IMR-90 (cell line): ENCODE measurements around the gene SFPQ. TPM values are rescaled to one million over a fixed set of nuclear protein-coding genes. Genes with fewer than 3 reads are reported as not detected.
A peak's percentile ranks its signal among the peaks of the same experiment; 100 is the strongest.

Source experiments
- ATAC-seq: fragments of 200-7000 bp; cut with Tn5 transposase; 2 replicates; pipeline ENCODE4 v1.9.1; 2020; ENCODE audit warnings: low read depth, mild to moderate bottlenecking, moderate library complexity
- BruUV-seq: library from RNA; stranded (reverse); fragments of 400-500 nt; replicated peaks from 2 replicates; lab custom pipeline; 2021; lab: Mats Ljungman, UMichigan
- CTCF ChIA-PET: fragments of 300-600 bp; formaldehyde crosslinking; extraction: SDS; loops from one replicate; lab custom pipeline; 2021; ENCODE audit warnings: antibody characterized with exemption; lab: Yijun Ruan, JAX
- POLR2A ChIA-PET: fragments of 300-600 bp; sonication (Branson Sonifier 250); formaldehyde crosslinking; loops from one replicate; lab custom pipeline; 2022; ENCODE audit warnings: antibody characterized with exemption; ENCODE audit not compliant: unreplicated experiment; lab: Charles Lee
- DNase-seq: peaks from one replicate; pipeline ENCODE4 v3.0.0; 2013
- H2AFZ ChIP-seq: replicated peaks from 2 replicates; pipeline ENCODE3; 2013; ENCODE audit warnings: low read length, mild to moderate bottlenecking; ENCODE audit not compliant: poor library complexity
- H2AK5ac ChIP-seq: 2 replicates; pipeline ENCODE4 v1.6.1; 2013; ENCODE audit warnings: low read depth, low read length, inconsistent platforms
- H2AK9ac ChIP-seq: replicated peaks from 2 replicates; pipeline ENCODE3; 2013; ENCODE audit warnings: mild to moderate bottlenecking, low read depth, low read length, moderate library complexity; ENCODE audit not compliant: poor library complexity
- H2BK120ac ChIP-seq: 2 replicates; pipeline ENCODE4 v1.6.1; 2013; ENCODE audit warnings: low read depth, low read length, inconsistent platforms
- H2BK15ac ChIP-seq: 3 replicates; pipeline ENCODE4 v1.6.1; 2013; ENCODE audit warnings: low read depth, low read length, inconsistent platforms
- H2BK20ac ChIP-seq: 2 replicates; pipeline ENCODE4 v1.6.1; 2013; ENCODE audit warnings: low read depth, mild to moderate bottlenecking, inconsistent platforms, low read length, moderate library complexity
- H2BK5ac ChIP-seq: 2 replicates; pipeline ENCODE4 v1.6.1; 2013; ENCODE audit warnings: mild to moderate bottlenecking, low read depth, low read length, inconsistent platforms; ENCODE audit not compliant: poor library complexity, severe bottlenecking
- H3K14ac ChIP-seq: replicated peaks from 2 replicates; pipeline ENCODE4 v1.6.1; 2013; ENCODE audit warnings: low read depth, low read length, inconsistent platforms
- H3K18ac ChIP-seq: 2 replicates; pipeline ENCODE4 v1.6.1; 2013; ENCODE audit warnings: low read depth, low read length, control low read depth
- H3K23ac ChIP-seq: 2 replicates; pipeline ENCODE4 v1.6.1; 2013; ENCODE audit warnings: low read depth, low read length, inconsistent platforms
- H3K27ac ChIP-seq: 2 replicates; pipeline ENCODE4 v1.5.1; 2013; ENCODE audit warnings: mild to moderate bottlenecking, control low read depth, low read length; ENCODE audit not compliant: insufficient read depth
- H3K27me3 ChIP-seq: 2 replicates; pipeline ENCODE4 v1.6.1; 2013; ENCODE audit warnings: low read length; ENCODE audit not compliant: control insufficient read depth, insufficient read depth
- H3K36me3 ChIP-seq: 2 replicates; pipeline ENCODE4 v1.6.1; 2013; ENCODE audit warnings: low read length, mixed read lengths; ENCODE audit not compliant: control insufficient read depth, insufficient read depth
- H3K4ac ChIP-seq: 2 replicates; pipeline ENCODE4 v1.6.1; 2013; ENCODE audit warnings: low read depth, low read length, inconsistent platforms
- H3K4me1 ChIP-seq: 2 replicates; pipeline ENCODE4 v1.6.1; 2013; ENCODE audit warnings: low read length, mixed read lengths; ENCODE audit not compliant: control insufficient read depth, insufficient read depth
- H3K4me2 ChIP-seq: 2 replicates; pipeline ENCODE4 v1.6.1; 2013; ENCODE audit warnings: low read depth, mild to moderate bottlenecking, control low read depth, low read length, moderate library complexity
- H3K4me3 ChIP-seq: 2 replicates; pipeline ENCODE4 v1.5.1; 2013; ENCODE audit warnings: low read depth, mild to moderate bottlenecking, control low read depth, low read length, moderate library complexity; ENCODE audit not compliant: insufficient read depth
- H3K56ac ChIP-seq: 2 replicates; pipeline ENCODE4 v1.6.1; 2013; ENCODE audit warnings: low read length, inconsistent platforms; ENCODE audit not compliant: insufficient read depth; ENCODE audit errors: extremely low read depth
- H3K79me1 ChIP-seq, 2 experiments: 2 replicates each; pipeline ENCODE4 v1.6.1; 2013; ENCODE audit warnings: low read length in 2 of 2, inconsistent platforms in 1 of 2, low read depth in 1 of 2
- H3K9ac ChIP-seq: 2 replicates; pipeline ENCODE4 v1.6.1; 2013; ENCODE audit warnings: low read depth, low read length, control low read depth
- H3K9me1 ChIP-seq: 2 replicates; pipeline ENCODE4 v1.6.1; 2013; ENCODE audit warnings: low read length, inconsistent platforms; ENCODE audit not compliant: insufficient read depth
- H3K9me3 ChIP-seq: 2 replicates; pipeline ENCODE4 v1.6.1; 2013; ENCODE audit warnings: low read length; ENCODE audit not compliant: control insufficient read depth, insufficient read depth
- H4K20me1 ChIP-seq: 2 replicates; pipeline ENCODE4 v1.6.1; 2013; ENCODE audit warnings: low read length, inconsistent platforms; ENCODE audit not compliant: insufficient read depth
- H4K5ac ChIP-seq: 2 replicates; pipeline ENCODE4 v1.6.1; 2013; ENCODE audit warnings: mild to moderate bottlenecking, low read depth, low read length, control low read depth
- H4K8ac ChIP-seq, 2 experiments: 2 replicates each; pipeline ENCODE4 v1.6.1; 2013; ENCODE audit warnings: low read depth in 2 of 2, low read length in 2 of 2, control low read depth in 1 of 2, inconsistent platforms in 1 of 2
- H4K91ac ChIP-seq: 2 replicates; pipeline ENCODE4 v1.6.1; 2013; ENCODE audit warnings: low read depth, low read length, inconsistent platforms; ENCODE audit not compliant: insufficient read depth
- CEBPB ChIP-seq: IDR thresholded peaks from 2 replicates; pipeline ENCODE4 v1.6.1; 2012; ENCODE audit warnings: low read depth, low read length, improper control_type of control experiment
- ELK1 ChIP-seq: fragments of 150-350 bp; IDR thresholded peaks from 2 replicates; pipeline ENCODE4 v1.6.1; 2016; ENCODE audit warnings: low read depth, mild to moderate bottlenecking, low read length, moderate library complexity, borderline replicate concordance
- NFE2L2 ChIP-seq: fragments of 150-350 bp; IDR thresholded peaks from 2 replicates; pipeline ENCODE4 v1.6.1; 2016; ENCODE audit warnings: low read depth, mild to moderate bottlenecking, low read length
- RAD21 ChIP-seq: IDR thresholded peaks from 2 replicates; pipeline ENCODE4 v1.6.1; 2012; ENCODE audit warnings: low read length, improper control_type of control experiment
- SMC3 ChIP-seq: fragments of 150-350 bp; IDR thresholded peaks from 2 replicates; pipeline ENCODE4 v1.6.1; 2016; ENCODE audit warnings: low read depth, mild to moderate bottlenecking, antibody characterized with exemption, low read length, moderate library complexity
- USF2 ChIP-seq: fragments of 150-350 bp; IDR thresholded peaks from 2 replicates; pipeline ENCODE4 v1.6.1; 2017; ENCODE audit warnings: mild to moderate bottlenecking, antibody characterized with exemption, low read length, low read depth
- WGBS, 2 experiments: methylation state at CpG; one replicate each; pipeline versions ENCODE4 v1.1.5 to v1.1.7; 2013; ENCODE audit warnings: missing lambda C conversion rate in 2 of 2; ENCODE audit not compliant: insufficient read length in 1 of 2; ENCODE audit errors: extremely low coverage in 2 of 2; 5-methylcytosine and 5-hydroxymethylcytosine counted together
- dilution Hi-C: fragments of 300-500 bp; cut with HindIII; formaldehyde crosslinking; loops from one replicate; pipeline ENCODE4 v1.14.3; 2018; ENCODE audit warnings: low sequenced_read_pairs; ENCODE audit not compliant: unreplicated experiment
- in situ Hi-C: fragments of 300-500 bp; cut with MboI; formaldehyde crosslinking; loops from 3 replicates; pipeline ENCODE4 v1.14.3; 2019; ENCODE audit warnings: low sequenced_read_pairs, inconsistent platforms, mixed read lengths
- intact Hi-C: fragments of 100-400 bp; cut with micrococcal nuclease; formaldehyde crosslinking; loops from 2 replicates; pipeline ENCODE4 v1.10.0; 2022
- polyA plus RNA-seq, 3 experiments: library from polyadenylated mRNA; depleted of rRNA; stranded (reverse); fragments of >200 nt; gene quantifications; 2 replicates each; pipeline ENCODE4 v1.2.3, GENCODE V29; 2012; ENCODE audit warnings: low replicate concordance in 1 of 3
- total RNA-seq: library from RNA; depleted of rRNA; stranded (reverse); fragments of >200 nt; gene quantifications from 2 replicates; pipeline ENCODE4 v1.2.3, GENCODE V29; 2012

SFPQ gene
- total and polyA plus RNA-seq, 2 of the 4 experiments (the other 2 are of a cell fraction), result 53.9 to 121 TPM

- H3K79me1 ChIP-seq, result no peaks in the 10 kb centered on the region
- no peak overlapping the region for H2BK15ac ChIP-seq
- H3K9me1 ChIP-seq, result 0 out of 2 replicates have a peak, but pooled peaks cover 3% of the 10 kb centered on the region
- no peaks in the 10 kb centered on the region; the same call in 1 of the 2 replicates for H3K27me3 ChIP-seq
- 0 out of 2 replicates have a peak, but pooled peaks cover 2% of the 10 kb centered on the region for H3K9me3 ChIP-seq
- TF ChIP-seq USF2 (no peak), SMC3 (no peak), ELK1 (no peak), NFE2L2 (no peak), RAD21 (no peak), CEBPB (peak; percentile 24; the same call in 1 of the 2 replicates)
- no peak overlapping the region for H4K8ac ChIP-seq
- in situ Hi-C loops, result no loop called here
- H3K56ac ChIP-seq, result no peak overlapping the region
- no peaks in the 10 kb centered on the region for H4K20me1 ChIP-seq
- WGBS, 2 experiments, result no CpG with 5 or more reads among the region's 2 CpGs
- POLR2A ChIA-PET, result no interaction called here
- no peak overlapping the region for H3K4me3 ChIP-seq
- no peak overlapping the region for H3K23ac ChIP-seq
- no peak overlapping the region for H3K4me2 ChIP-seq
- no peaks in the 10 kb centered on the region for H3K36me3 ChIP-seq
- no peak overlapping the region for H2BK120ac ChIP-seq
- H3K4me1 ChIP-seq, result peaks cover 13% of the 10 kb centered on the region
- no TSS peak for BruUV-seq
- CTCF ChIA-PET, result no interaction called here
- no peak overlapping the region for H3K27ac ChIP-seq
- intact Hi-C loops, result no loop called here
- H2AK5ac ChIP-seq, result no peak overlapping the region
- H2BK5ac ChIP-seq, result no peak overlapping the region
- dilution Hi-C loops, result no loop called here
- no peak overlapping the region for H3K18ac ChIP-seq
- no peak overlapping the region for H3K9ac ChIP-seq
- DNase-seq (no peak), ATAC-seq (no peak)
- H2AK9ac ChIP-seq, result no peak overlapping the region
- no peak overlapping the region for H3K4ac ChIP-seq
- H2AFZ ChIP-seq, result no peak overlapping the region
- H2BK20ac ChIP-seq, result no peak overlapping the region
- H4K91ac ChIP-seq, result no peak overlapping the region
- H4K5ac ChIP-seq, result no peak overlapping the region
- H3K14ac ChIP-seq, result no peak overlapping the region
Observed at GRCh38 chr1:35226546-35226945, 33.6 kb upstream of the SFPQ start.
